Transverse colon (tissue), 4 donors: ENCODE results near the gene ENTPD7. TPM values are rescaled to one million over a fixed set of nuclear protein-coding genes. Genes with fewer than 3 reads are reported as not detected.

Experiments used
- DNase-seq: peaks from one replicate; pipeline ENCODE4 v3.0.0-alpha.2; 2019
- H3K27ac ChIP-seq, 4 donors: fragments of 200-600 bp; sonication (generic); 2 replicates each; pipeline ENCODE4 v1.5.1; 2016 to 2018; ENCODE audit warnings: inconsistent platforms in 4 of 4
- H3K27me3 ChIP-seq: fragments of 200-600 bp; sonication (generic); 2 replicates; pipeline ENCODE4 v1.5.1; 2017; ENCODE audit warnings: inconsistent platforms
- H3K36me3 ChIP-seq, 4 donors: fragments of 200-600 bp; sonication (generic); 2 replicates each; pipeline ENCODE4 v1.5.1; 2017 to 2019; ENCODE audit warnings: inconsistent platforms in 4 of 4
- H3K4me1 ChIP-seq, 4 donors: fragments of 200-600 bp; sonication (generic); 2 replicates each; pipeline ENCODE4 v1.5.1; 2017 to 2020; ENCODE audit warnings: inconsistent platforms in 4 of 4
- H3K4me3 ChIP-seq, 4 donors: fragments of 200-600 bp; sonication (generic); 1 replicate in 1 of 4; 2 replicates in 3 of 4; pipeline versions ENCODE4 v1.5.1 to v1.6.1; 2017 to 2019; ENCODE audit warnings: inconsistent platforms in 4 of 4
- H3K9me3 ChIP-seq, 2 donors: fragments of 200-600 bp; sonication (generic); 2 replicates each; pipeline ENCODE4 v1.5.1; 2017 to 2019; ENCODE audit warnings: inconsistent platforms in 2 of 2
- EP300 ChIP-seq: sonication (generic); formaldehyde crosslinking; IDR thresholded peaks from one replicate; pipeline ENCODE4 v1.6.1; 2017; ENCODE audit warnings: antibody characterized with exemption, low read depth
- POLR2A ChIP-seq: fragments of 450-650 bp; IDR thresholded peaks from one replicate; pipeline ENCODE4 v1.6.1; 2016; ENCODE audit warnings: antibody characterized with exemption, mild to moderate bottlenecking, moderate library complexity
- POLR2AphosphoS5 ChIP-seq, 3 donors: sonication (generic); formaldehyde crosslinking; IDR thresholded peaks; one replicate each; pipeline ENCODE4 v1.6.1; 2016; ENCODE audit warnings: antibody characterized with exemption in 3 of 3
- whole genome bisulfite sequencing, 2 donors: methylation state at CpG; one replicate each; pipeline ENCODE4 v1.1.5; 2018; ENCODE audit warnings: low coverage in 1 of 2; 5-methylcytosine and 5-hydroxymethylcytosine counted together
- in situ Hi-C, 4 donors: fragments of 200-750 bp; cut with MboI; loops; one replicate each; pipeline versions ENCODE4 v1.15.0 to v1.15.1; 2017; ENCODE audit warnings: low sequenced_read_pairs in 3 of 4, low pct_ligation_motif_present in 1 of 4, low pct_unique_long_range_greater_than_20kb in 1 of 4
- intact Hi-C: fragments of 100-400 bp; cut with DNase I; formaldehyde crosslinking; loops from one replicate; pipeline ENCODE4 v1.15.1; 2023; ENCODE audit warnings: low total_unique reads
- total RNA-seq, 4 donors: library from RNA; depleted of rRNA; stranded (reverse); fragments of >200 nt; gene quantifications; one replicate each; pipeline ENCODE4 v1.1.0, GENCODE V29; 2016
- TF ChIP-seq, protein P1 (sequence below), 5 experiments: fragments of 200-600 bp in 3 of 5; fragments of 450-650 bp in 2 of 5; sonication (generic) in 3 of 5; IDR thresholded peaks; 1 replicate in 2 of 5; 2 replicates in 3 of 5; pipeline ENCODE4 v1.5.1; 2016 to 2017; ENCODE audit warnings: antibody characterized with exemption in 5 of 5, inconsistent platforms in 3 of 5, mild to moderate bottlenecking in 2 of 5, moderate library complexity in 1 of 5

Gene ENTPD7
- total RNA-seq, 4 donors from 2014 or later = 4.9 to 17.3 (median 8.0) TPM

DNA sequence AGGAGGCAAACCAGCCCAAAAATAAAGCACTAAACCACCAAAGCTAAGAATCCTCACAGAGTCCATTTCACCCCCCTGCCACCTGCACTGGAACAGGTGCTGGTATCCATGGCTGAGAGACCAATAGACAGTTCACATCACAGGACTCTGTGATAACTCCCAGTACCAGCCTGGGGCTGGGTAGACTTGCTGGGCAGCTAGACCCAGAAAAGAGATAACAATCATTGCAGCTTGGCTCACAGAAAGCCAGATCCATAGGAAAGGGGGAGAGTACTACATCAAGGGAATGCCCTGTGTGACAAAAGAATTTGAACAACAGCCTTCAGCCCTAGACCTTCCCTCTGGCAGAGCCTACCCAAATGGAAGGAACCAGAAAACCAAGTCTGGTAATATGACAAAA lies 25.5 kb upstream of the ENTPD7 start:
- intact Hi-C loops (no loop called here), in situ Hi-C loops (no loop called here)
- Histone ChIP-seq H3K4me1 (no peaks in the 10 kb centered on the region), H3K36me3 (no peaks in the 10 kb centered on the region), H3K4me3 (no peak overlapping the region), H3K27ac (no peak overlapping the region), H3K27me3 (no peaks in the 10 kb centered on the region), H3K9me3 (no peaks in the 10 kb centered on the region)
- TF ChIP-seq EP300 = no peak
- DNase-seq = no peak

GRCh38 chr10:99647601-99648151 lies 11.6 kb upstream of the ENTPD7 start:
- H3K4me1 ChIP-seq = no peaks in the 10 kb centered on the region
- H3K27ac ChIP-seq = no peak overlapping the region
- no peak for DNase-seq
- no peak overlapping the region for H3K4me3 ChIP-seq
- no peaks in the 10 kb centered on the region for H3K9me3 ChIP-seq
- intact Hi-C loops (no loop called here), in situ Hi-C loops (no loop called here)
- 40 to 75% methylated on average over 2 of the region's 2 CpGs for WGBS, 2 donors
- H3K27me3 ChIP-seq = no peaks in the 10 kb centered on the region
- H3K36me3 ChIP-seq = no peaks in the 10 kb centered on the region
- no peak for TF ChIP-seq POLR2AphosphoS5 (IDR thresholded peaks at IDR 0.05)
- no peak for TF ChIP-seq POLR2A
- TF ChIP-seq EP300 = no peak
- TF ChIP-seq, protein P1, sequence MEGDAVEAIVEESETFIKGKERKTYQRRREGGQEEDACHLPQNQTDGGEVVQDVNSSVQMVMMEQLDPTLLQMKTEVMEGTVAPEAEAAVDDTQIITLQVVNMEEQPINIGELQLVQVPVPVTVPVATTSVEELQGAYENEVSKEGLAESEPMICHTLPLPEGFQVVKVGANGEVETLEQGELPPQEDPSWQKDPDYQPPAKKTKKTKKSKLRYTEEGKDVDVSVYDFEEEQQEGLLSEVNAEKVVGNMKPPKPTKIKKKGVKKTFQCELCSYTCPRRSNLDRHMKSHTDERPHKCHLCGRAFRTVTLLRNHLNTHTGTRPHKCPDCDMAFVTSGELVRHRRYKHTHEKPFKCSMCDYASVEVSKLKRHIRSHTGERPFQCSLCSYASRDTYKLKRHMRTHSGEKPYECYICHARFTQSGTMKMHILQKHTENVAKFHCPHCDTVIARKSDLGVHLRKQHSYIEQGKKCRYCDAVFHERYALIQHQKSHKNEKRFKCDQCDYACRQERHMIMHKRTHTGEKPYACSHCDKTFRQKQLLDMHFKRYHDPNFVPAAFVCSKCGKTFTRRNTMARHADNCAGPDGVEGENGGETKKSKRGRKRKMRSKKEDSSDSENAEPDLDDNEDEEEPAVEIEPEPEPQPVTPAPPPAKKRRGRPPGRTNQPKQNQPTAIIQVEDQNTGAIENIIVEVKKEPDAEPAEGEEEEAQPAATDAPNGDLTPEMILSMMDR (IDR thresholded peaks at IDR 0.05) = no peak

GRCh38 chr10:99648717-99649116 lies 10.6 kb upstream of the ENTPD7 start:
- H3K27ac ChIP-seq = no peak overlapping the region
- in situ Hi-C loops = no loop called here
- WGBS, 2 donors = 0% methylated on average over 1 of the region's 1 CpG
- H3K9me3 ChIP-seq = no peaks in the 10 kb centered on the region
- intact Hi-C loops = no loop called here
- TF ChIP-seq POLR2AphosphoS5 (IDR thresholded peaks at IDR 0.05) (no peak), POLR2A (no peak), EP300 (no peak)
- TF ChIP-seq, protein P1 (IDR thresholded peaks at IDR 0.05) = no peak
- no peaks in the 10 kb centered on the region for H3K27me3 ChIP-seq
- no peaks in the 10 kb centered on the region for H3K36me3 ChIP-seq
- no peak overlapping the region for H3K4me3 ChIP-seq
- no peaks in the 10 kb centered on the region for H3K4me1 ChIP-seq
- DNase-seq = no peak

DNA sequence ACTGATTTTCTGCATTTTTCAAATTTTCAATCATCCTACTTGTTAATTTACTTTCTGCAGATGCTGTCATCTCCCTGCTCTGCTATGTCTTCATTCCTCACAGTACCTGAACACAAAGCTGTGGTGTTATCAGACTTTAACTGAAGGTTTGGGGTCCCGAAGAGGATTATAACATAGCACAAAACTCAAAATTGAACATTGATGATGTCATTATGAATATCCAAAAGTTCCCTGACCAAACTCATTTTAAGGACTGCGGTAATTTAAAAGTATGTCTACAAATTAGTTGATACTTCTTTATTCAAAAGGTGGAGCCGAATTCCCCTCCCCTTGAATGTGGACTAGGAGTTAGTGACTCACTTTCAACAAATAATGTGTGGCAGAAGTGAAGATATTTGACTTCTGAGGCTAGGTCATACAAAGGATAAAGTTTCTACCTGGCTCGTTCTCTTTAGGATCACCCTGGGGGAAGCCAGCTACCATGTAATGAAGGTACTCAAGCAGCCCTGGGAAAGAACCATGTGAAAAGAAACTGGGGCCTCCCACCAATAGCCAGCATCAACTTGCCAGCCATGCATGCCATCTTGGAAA lies 6.4 kb upstream of the ENTPD7 start:
- no peak overlapping the region for H3K4me3 ChIP-seq
- no peaks in the 10 kb centered on the region for H3K36me3 ChIP-seq
- H3K27me3 ChIP-seq = no peaks in the 10 kb centered on the region
- H3K27ac ChIP-seq = no peak overlapping the region
- TF ChIP-seq POLR2A = no peak
- no peak for TF ChIP-seq EP300
- TF ChIP-seq, protein P1 (IDR thresholded peaks at IDR 0.05) = no peak
- no peak for TF ChIP-seq POLR2AphosphoS5 (IDR thresholded peaks at IDR 0.05)
- no peak for DNase-seq
- no peaks in the 10 kb centered on the region for H3K9me3 ChIP-seq
- intact Hi-C loops (no loop called here), in situ Hi-C loops (no loop called here)
- H3K4me1 ChIP-seq = no peaks in the 10 kb centered on the region
- 85 to 88% methylated on average over 4 of the region's 4 CpGs for WGBS, 2 donors
